ENCODE results near the gene INPP5A.

The INPP5A gene

DNA sequence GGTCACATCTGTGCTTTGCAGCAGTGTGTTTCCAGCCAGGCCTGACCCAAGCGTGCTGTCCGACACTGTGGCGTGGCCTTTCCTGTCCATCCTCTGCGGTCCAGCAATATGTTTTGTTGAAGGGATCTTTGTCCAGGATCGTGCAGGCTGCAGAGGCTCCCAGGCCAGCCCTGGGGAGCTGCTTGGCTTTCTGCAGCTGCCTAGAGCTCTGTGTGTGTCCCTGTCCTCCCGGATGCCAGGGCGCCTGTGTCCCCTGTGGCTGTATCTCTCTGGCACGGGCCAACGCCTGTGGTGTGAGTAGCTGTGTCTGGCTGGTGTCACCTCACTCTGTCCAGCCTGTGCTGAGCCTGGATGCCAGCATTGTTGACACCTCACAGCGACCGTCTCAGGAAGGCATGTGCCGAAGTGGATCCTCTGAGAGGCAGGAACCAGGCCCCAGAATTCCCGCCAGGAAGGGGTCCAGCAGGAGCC is 94.5 kb downstream of the INPP5A start:
- H3K4ac ChIP-seq (ENCODE audit: low read length), result no peak overlapping the region
- DNase-seq (ENCODE audit: low spot score), result no peak
- peaks cover 1 to 19% of the 10 kb centered on the region in 2 donors for H3K4me1 ChIP-seq (ENCODE audit: control insufficient read depth in 2 of 2, insufficient read depth in 1 of 2, low read depth in 1 of 2, low read length in 2 of 2)
- no peak overlapping the region for H2AFZ ChIP-seq (ENCODE audit: low read length)
- H3K23ac ChIP-seq (ENCODE audit: low read depth, low read length, poor library complexity), result no peak overlapping the region
- no peak overlapping the region for H3K4me2 ChIP-seq (ENCODE audit: insufficient read depth, low read length, poor library complexity, severe bottlenecking)
- H3K9me3 ChIP-seq (replicated peaks in 1 of 2; ENCODE audit: control insufficient read depth in 2 of 2, insufficient read depth in 1 of 2, low read depth in 1 of 2, low read length in 2 of 2), result no peaks in the 10 kb centered on the region
- no peak overlapping the region for H2AK5ac ChIP-seq (ENCODE audit: low read depth, low read length)
- H2BK5ac ChIP-seq (ENCODE audit: low read length), result no peak overlapping the region
- no peak overlapping the region for H2BK120ac ChIP-seq (ENCODE audit: low read depth, low read length)
- H4K8ac ChIP-seq (ENCODE audit: low read depth, low read length), result no peak overlapping the region
- H4K91ac ChIP-seq (ENCODE audit: low read depth, low read length, poor library complexity), result no peak overlapping the region
- no peak overlapping the region for H3K4me3 ChIP-seq (ENCODE audit: low read length in 2 of 2)
- no peak overlapping the region for H2BK12ac ChIP-seq (ENCODE audit: low read length)
- no peak overlapping the region for H3K27ac ChIP-seq (replicated peaks; ENCODE audit: low read length)
- WGBS, 2 donors (ENCODE audit: extremely low coverage in 2 of 2, insufficient read length in 2 of 2, insufficient replicate concordance in 1 of 2), result no CpG with 5 or more reads among the region's 13 CpGs
- H3K18ac ChIP-seq (ENCODE audit: low read length), result no peak overlapping the region
- H3K27me3 ChIP-seq (ENCODE audit: control insufficient read depth in 3 of 3, insufficient read depth in 3 of 3, low read depth in 1 of 3, low read length in 3 of 3), result no peaks in the 10 kb centered on the region
- no peak overlapping the region for H3K14ac ChIP-seq (ENCODE audit: low read length)
- H3K79me1 ChIP-seq (ENCODE audit: low read depth, low read length), result no peaks in the 10 kb centered on the region
- H3K9ac ChIP-seq (ENCODE audit: low read depth, low read length, poor library complexity), result peak overlapping the region; percentile 24
- no peak overlapping the region for H2BK15ac ChIP-seq (ENCODE audit: low read length)
- H3K36me3 ChIP-seq (replicated peaks in 1 of 2; ENCODE audit: control insufficient read depth in 2 of 2, insufficient read depth in 2 of 2, low read length in 2 of 2), result no peaks in the 10 kb centered on the region

DNA sequence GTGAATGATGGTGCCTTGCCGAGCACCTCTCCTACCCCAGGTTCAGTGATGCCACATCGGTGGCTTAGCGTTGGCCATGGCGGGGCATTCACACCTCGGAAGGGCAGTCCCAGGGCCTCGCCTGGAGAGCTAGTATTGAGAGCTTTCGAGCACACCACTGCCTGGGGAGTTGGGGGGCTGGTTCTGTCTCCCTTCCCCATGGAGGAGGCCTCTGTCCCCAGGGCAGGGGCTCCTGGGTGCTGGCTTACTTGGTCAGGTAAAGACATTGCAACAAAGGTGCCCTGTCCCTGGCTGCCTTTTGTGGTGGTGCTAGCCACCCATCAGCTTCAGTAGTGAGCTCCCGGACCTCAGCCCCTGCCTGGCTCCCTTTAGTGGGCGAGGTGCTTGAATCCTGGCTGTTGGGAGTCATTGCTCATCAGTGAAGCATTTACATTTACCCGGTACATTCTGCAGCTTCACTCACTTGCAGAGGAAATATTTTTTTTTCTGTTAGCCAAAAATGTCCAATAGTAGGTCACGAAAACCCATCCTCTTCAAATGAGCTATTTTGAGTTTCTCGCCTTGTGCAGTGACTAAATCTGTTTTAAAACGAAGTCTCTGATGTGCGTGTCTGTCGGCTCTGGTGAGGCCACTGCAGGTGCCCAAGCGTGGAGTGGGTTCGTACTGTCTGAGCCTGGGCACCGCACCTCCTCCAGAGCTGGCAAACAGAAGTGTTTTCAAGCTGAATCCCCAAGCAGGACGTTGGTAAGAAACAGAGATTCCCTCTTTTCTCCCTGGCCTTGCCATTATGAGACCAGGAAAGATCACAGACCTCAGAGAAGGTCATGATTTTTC is 95.5 kb downstream of the INPP5A start:
- no CpG with 5 or more reads among the region's 19 CpGs for WGBS, 2 donors (ENCODE audit: extremely low coverage in 2 of 2, insufficient read length in 2 of 2, insufficient replicate concordance in 1 of 2)
- Histone ChIP-seq H4K8ac (ENCODE audit: low read depth, low read length) (no peak overlapping the region), H2BK15ac (ENCODE audit: low read length) (no peak overlapping the region), H2BK12ac (ENCODE audit: low read length) (no peak overlapping the region), H3K9me3 (replicated peaks in 1 of 2; ENCODE audit: control insufficient read depth in 2 of 2, insufficient read depth in 1 of 2, low read depth in 1 of 2, low read length in 2 of 2) (no peaks in the 10 kb centered on the region), H3K79me1 (ENCODE audit: low read depth, low read length) (no peaks in the 10 kb centered on the region), H2AK5ac (ENCODE audit: low read depth, low read length) (no peak overlapping the region), H3K4me2 (ENCODE audit: insufficient read depth, low read length, poor library complexity, severe bottlenecking) (no peak overlapping the region), H2BK120ac (ENCODE audit: low read depth, low read length) (no peak overlapping the region), H3K23ac (ENCODE audit: low read depth, low read length, poor library complexity) (no peak overlapping the region), H3K4ac (ENCODE audit: low read length) (no peak overlapping the region), H3K18ac (ENCODE audit: low read length) (no peak overlapping the region), H2BK5ac (ENCODE audit: low read length) (no peak overlapping the region), H3K4me3 (ENCODE audit: low read length in 2 of 2) (no peak overlapping the region), H3K27ac (replicated peaks; ENCODE audit: low read length) (no peak overlapping the region), H3K27me3 (ENCODE audit: control insufficient read depth in 3 of 3, insufficient read depth in 3 of 3, low read depth in 1 of 3, low read length in 3 of 3) (no peaks in the 10 kb centered on the region), H2AFZ (ENCODE audit: low read length) (no peak overlapping the region), H4K91ac (ENCODE audit: low read depth, low read length, poor library complexity) (no peak overlapping the region), H3K4me1 (ENCODE audit: control insufficient read depth in 2 of 2, insufficient read depth in 1 of 2, low read depth in 1 of 2, low read length in 2 of 2) (peaks cover 2 to 20% of the 10 kb centered on the region in 2 donors), H3K9ac (ENCODE audit: low read depth, low read length, poor library complexity) (no peak overlapping the region), H3K36me3 (replicated peaks in 1 of 2; ENCODE audit: control insufficient read depth in 2 of 2, insufficient read depth in 2 of 2, low read length in 2 of 2) (no peaks in the 10 kb centered on the region), H3K14ac (ENCODE audit: low read length) (no peak overlapping the region)
- DNase-seq (ENCODE audit: low spot score), result no peak

GRCh38 chr10:132634241-132634946 is 96.8 kb downstream of the INPP5A start:
- no peak overlapping the region for H4K8ac ChIP-seq (ENCODE audit: low read depth, low read length)
- no CpG with 5 or more reads among the region's 22 CpGs for WGBS, 2 donors (ENCODE audit: extremely low coverage in 2 of 2, insufficient read length in 2 of 2, insufficient replicate concordance in 1 of 2)

GRCh38 chr10:132634947-132635271 is 97.3 kb downstream of the INPP5A start:
- Histone ChIP-seq H3K27me3 (ENCODE audit: control insufficient read depth in 3 of 3, insufficient read depth in 3 of 3, low read depth in 1 of 3, low read length in 3 of 3) (no peaks in the 10 kb centered on the region), H4K8ac (ENCODE audit: low read depth, low read length) (no peak overlapping the region), H2AK5ac (ENCODE audit: low read depth, low read length) (no peak overlapping the region), H3K9ac (ENCODE audit: low read depth, low read length, poor library complexity) (no peak overlapping the region), H3K4me2 (ENCODE audit: insufficient read depth, low read length, poor library complexity, severe bottlenecking) (no peak overlapping the region), H3K23ac (ENCODE audit: low read depth, low read length, poor library complexity) (no peak overlapping the region), H3K4me3 (ENCODE audit: low read length in 2 of 2) (no peak overlapping the region), H3K27ac (replicated peaks; ENCODE audit: low read length) (no peak overlapping the region), H2BK5ac (ENCODE audit: low read length) (peak overlapping the region; percentile 33), H3K79me1 (ENCODE audit: low read depth, low read length) (no peaks in the 10 kb centered on the region), H2AFZ (ENCODE audit: low read length) (no peak overlapping the region), H3K4ac (ENCODE audit: low read length) (no peak overlapping the region), H2BK120ac (ENCODE audit: low read depth, low read length) (no peak overlapping the region), H3K9me3 (replicated peaks in 1 of 2; ENCODE audit: control insufficient read depth in 2 of 2, insufficient read depth in 1 of 2, low read depth in 1 of 2, low read length in 2 of 2) (no peaks in the 10 kb centered on the region), H2BK15ac (ENCODE audit: low read length) (no peak overlapping the region), H3K36me3 (replicated peaks in 1 of 2; ENCODE audit: control insufficient read depth in 2 of 2, insufficient read depth in 2 of 2, low read length in 2 of 2) (no peaks in the 10 kb centered on the region), H3K14ac (ENCODE audit: low read length) (no peak overlapping the region), H4K91ac (ENCODE audit: low read depth, low read length, poor library complexity) (no peak overlapping the region), H3K4me1 (ENCODE audit: control insufficient read depth in 2 of 2, insufficient read depth in 1 of 2, low read depth in 1 of 2, low read length in 2 of 2) (peaks cover 1 to 20% of the 10 kb centered on the region in 2 donors), H2BK12ac (ENCODE audit: low read length) (no peak overlapping the region), H3K18ac (ENCODE audit: low read length) (no peak overlapping the region)
- no peak for DNase-seq (ENCODE audit: low spot score)
- no CpG with 5 or more reads among the region's 4 CpGs for WGBS, 2 donors (ENCODE audit: extremely low coverage in 2 of 2, insufficient read length in 2 of 2, insufficient replicate concordance in 1 of 2)

More at GRCh38 chr10:132634241-132634946, 96.8 kb downstream of the INPP5A start:
- H2BK15ac ChIP-seq (ENCODE audit: low read length), result no peak overlapping the region
- peak overlapping the region; percentile 63 for H3K18ac ChIP-seq (ENCODE audit: low read length)
- no peak overlapping the region for H3K4me3 ChIP-seq (ENCODE audit: low read length in 2 of 2)
- H3K36me3 ChIP-seq (replicated peaks in 1 of 2; ENCODE audit: control insufficient read depth in 2 of 2, insufficient read depth in 2 of 2, low read length in 2 of 2), result no peaks in the 10 kb centered on the region
- no peak overlapping the region for H4K91ac ChIP-seq (ENCODE audit: low read depth, low read length, poor library complexity)
- no peak overlapping the region for H2AFZ ChIP-seq (ENCODE audit: low read length)
- H2AK5ac ChIP-seq (ENCODE audit: low read depth, low read length), result no peak overlapping the region
- no peak overlapping the region for H2BK12ac ChIP-seq (ENCODE audit: low read length)
- no peak overlapping the region for H3K4ac ChIP-seq (ENCODE audit: low read length)
- H3K79me1 ChIP-seq (ENCODE audit: low read depth, low read length), result no peaks in the 10 kb centered on the region
- H3K27ac ChIP-seq (replicated peaks; ENCODE audit: low read length), result no peak overlapping the region
- H3K23ac ChIP-seq (ENCODE audit: low read depth, low read length, poor library complexity), result no peak overlapping the region
- no peak overlapping the region for H3K4me2 ChIP-seq (ENCODE audit: insufficient read depth, low read length, poor library complexity, severe bottlenecking)
- no peak for DNase-seq (ENCODE audit: low spot score)
- H2BK120ac ChIP-seq (ENCODE audit: low read depth, low read length), result no peak overlapping the region
- H3K14ac ChIP-seq (ENCODE audit: low read length), result no peak overlapping the region
- H3K27me3 ChIP-seq (ENCODE audit: control insufficient read depth in 3 of 3, insufficient read depth in 3 of 3, low read depth in 1 of 3, low read length in 3 of 3), result no peaks in the 10 kb centered on the region
- no peak overlapping the region for H3K9ac ChIP-seq (ENCODE audit: low read depth, low read length, poor library complexity)
- H3K9me3 ChIP-seq (replicated peaks in 1 of 2; ENCODE audit: control insufficient read depth in 2 of 2, insufficient read depth in 1 of 2, low read depth in 1 of 2, low read length in 2 of 2), result no peaks in the 10 kb centered on the region
- peaks cover 1 to 20% of the 10 kb centered on the region in 2 donors for H3K4me1 ChIP-seq (ENCODE audit: control insufficient read depth in 2 of 2, insufficient read depth in 1 of 2, low read depth in 1 of 2, low read length in 2 of 2)
- peak overlapping the region; percentile 33 for H2BK5ac ChIP-seq (ENCODE audit: low read length)

All from neuronal stem cell (in vitro differentiated cells).